Measurements from ENCODE around the gene TTLL11. TPM values are rescaled to one million over a fixed set of nuclear protein-coding genes. Genes with fewer than 3 reads are reported as not detected.
"Not testable (repeated sequence)": the region's sequence is repeated elsewhere in the genome, so short reads cannot be mapped to it uniquely, and the experiment has no call there.

TTLL11 gene
- total RNA-seq, 2 donors from 2014 or later: 11.7 to 11.9 TPM

- Histone ChIP-seq H3K36me3 (no peaks in the 10 kb centered on the region), H3K27me3 (replicated peaks; ENCODE audit: insufficient read depth) (no peaks in the 10 kb centered on the region), H3K4me3 (no peak overlapping the region), H3K27ac (no peak overlapping the region), H3K4me1 (replicated peaks) (no peaks in the 10 kb centered on the region), H3K9me3 (no peaks in the 10 kb centered on the region)
- intact Hi-C loops (cut with DNase I): no loop called here
- no peak for DNase-seq (ENCODE audit: low spot score)
- WGBS: 88% methylated on average over 7 of the region's 7 CpGs
- TF ChIP-seq POLR2A (IDR thresholded peaks at IDR 0.05): no peak
- TF ChIP-seq CTCF (IDR thresholded peaks at IDR 0.05): no peak
- no peak for TF ChIP-seq POLR2AphosphoS5 (IDR thresholded peaks at IDR 0.05)
These were observed 197.8 kb downstream of the TTLL11 start for GRCh38 chr9:121895358-121895757.

GRCh38 chr9:121894380-121894779 lies 198.7 kb downstream of the TTLL11 start:
- H3K27ac ChIP-seq; H3K4me3 ChIP-seq; H3K9me3 ChIP-seq; H3K27me3 ChIP-seq (replicated peaks; ENCODE audit: insufficient read depth); H3K36me3 ChIP-seq; DNase-seq (ENCODE audit: low spot score); H3K4me1 ChIP-seq (replicated peaks); intact Hi-C loops (cut with DNase I): not testable (repeated sequence)
- WGBS: 90% methylated on average over 2 of the region's 2 CpGs

GRCh38 chr9:121893786-121894185 lies 199.3 kb downstream of the TTLL11 start:
- Histone ChIP-seq H3K27me3 (replicated peaks; ENCODE audit: insufficient read depth) (no peaks in the 10 kb centered on the region), H3K4me1 (replicated peaks) (no peaks in the 10 kb centered on the region), H3K36me3 (no peaks in the 10 kb centered on the region), H3K4me3 (no peak overlapping the region), H3K27ac (no peak overlapping the region), H3K9me3 (no peaks in the 10 kb centered on the region)
- TF ChIP-seq POLR2AphosphoS5 (IDR thresholded peaks at IDR 0.05) (no peak), CTCF (IDR thresholded peaks at IDR 0.05) (no peak), POLR2A (IDR thresholded peaks at IDR 0.05) (no peak)
- 88% methylated on average over 3 of the region's 3 CpGs for WGBS
- intact Hi-C loops (cut with DNase I): no loop called here
- DNase-seq (ENCODE audit: low spot score): no peak

GRCh38 chr9:121892706-121893105 lies 200.4 kb downstream of the TTLL11 start:
- TF ChIP-seq POLR2A (IDR thresholded peaks at IDR 0.05) (no peak), POLR2AphosphoS5 (IDR thresholded peaks at IDR 0.05) (no peak), CTCF (IDR thresholded peaks at IDR 0.05) (no peak)
- WGBS: 92% methylated on average over 5 of the region's 5 CpGs
- intact Hi-C loops (cut with DNase I): no loop called here
- H3K27me3 ChIP-seq (replicated peaks; ENCODE audit: insufficient read depth): no peaks in the 10 kb centered on the region
- H3K36me3 ChIP-seq: no peaks in the 10 kb centered on the region
- DNase-seq (ENCODE audit: low spot score): no peak
- H3K4me1 ChIP-seq (replicated peaks): no peaks in the 10 kb centered on the region
- H3K4me3 ChIP-seq: no peak overlapping the region
- no peak overlapping the region for H3K27ac ChIP-seq
- no peaks in the 10 kb centered on the region for H3K9me3 ChIP-seq

- Histone ChIP-seq H3K36me3 (no peaks in the 10 kb centered on the region), H3K9me3 (no peaks in the 10 kb centered on the region), H3K4me3 (no peak overlapping the region), H3K4me1 (replicated peaks) (no peaks in the 10 kb centered on the region), H3K27ac (no peak overlapping the region), H3K27me3 (replicated peaks; ENCODE audit: insufficient read depth) (no peaks in the 10 kb centered on the region)
- WGBS: 83% methylated on average over 2 of the region's 2 CpGs
- intact Hi-C loops (cut with DNase I): no loop called here
- no peak for TF ChIP-seq POLR2A (IDR thresholded peaks at IDR 0.05)
- TF ChIP-seq POLR2AphosphoS5 (IDR thresholded peaks at IDR 0.05): no peak
- no peak for TF ChIP-seq CTCF (IDR thresholded peaks at IDR 0.05)
- DNase-seq (ENCODE audit: low spot score): no peak
These were observed 202.4 kb downstream of the TTLL11 start for GRCh38 chr9:121890746-121891145.

Measured in prostate gland (tissue), 2 donors.